Stimulated activated CD4-positive, alpha-beta T cell treated with anti-CD3 and anti-CD28 coated beads, Interleukin-2, amount 100 ng/mL, for 24 hours (primary cell): ENCODE data around the gene TRIO.

ENCODE experiments used
- DNase-seq, 2 donors: peaks; one replicate each; pipeline ENCODE4 v3.0.0-alpha.2; 2020

TRIO gene

GRCh38 chr5:14445576-14446290 lies 302.6 kb downstream of the TRIO start:
- no peak for DNase-seq

GRCh38 chr5:14447958-14448911 lies 305.1 kb downstream of the TRIO start:
- DNase-seq: no peak

GRCh38 chr5:14449052-14449661 lies 306.0 kb downstream of the TRIO start:
- no peak for DNase-seq

DNA sequence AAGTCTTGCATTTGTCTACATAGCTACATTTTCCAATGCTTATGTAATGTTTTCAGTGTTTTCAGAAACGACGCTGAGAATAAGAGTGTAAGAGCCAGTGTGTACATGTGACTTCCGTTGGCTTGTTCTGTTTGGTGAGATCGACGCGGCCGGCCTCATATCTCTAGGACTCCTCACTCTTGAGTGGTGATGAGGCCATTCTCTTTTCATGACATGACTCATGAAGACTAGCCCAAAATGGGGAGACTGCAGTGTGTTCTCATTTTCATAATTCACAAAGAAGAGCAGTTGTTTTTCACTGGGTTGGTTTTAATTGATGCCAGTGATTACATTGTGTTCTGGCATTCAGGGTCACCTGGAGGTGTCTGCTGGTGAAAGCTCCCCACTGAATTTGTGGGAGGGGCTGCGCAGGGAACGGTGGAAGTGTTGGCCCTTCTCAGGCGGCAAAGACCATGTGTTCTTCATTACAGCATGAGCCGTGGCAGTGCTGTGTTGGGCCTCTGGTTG lies 306.9 kb downstream of the TRIO start:
- DNase-seq: no peak

DNA sequence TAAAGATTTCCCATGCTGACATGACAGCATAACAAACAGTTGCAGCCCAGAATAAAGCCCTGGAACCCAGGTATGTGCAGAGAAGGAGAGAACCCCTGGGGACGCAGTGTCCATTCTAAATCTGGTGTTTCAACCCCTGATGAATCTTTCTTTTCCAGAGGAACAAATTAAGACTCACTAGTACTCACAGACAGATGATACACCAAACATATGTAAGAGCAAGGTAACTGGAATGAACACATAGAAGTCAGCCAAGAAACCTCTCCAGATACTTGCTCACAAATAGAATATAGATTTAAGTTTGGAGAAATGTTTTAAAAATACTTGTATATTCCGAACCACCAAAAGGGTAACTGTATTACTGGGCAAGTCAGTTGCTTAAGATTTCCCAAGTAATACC lies 307.6 kb downstream of the TRIO start:
- no peak for DNase-seq

- DNase-seq: no peak
Measured at GRCh38 chr5:14451871-14452270, 308.7 kb downstream of the TRIO start.

GRCh38 chr5:14452685-14453454 lies 309.7 kb downstream of the TRIO start:
- DNase-seq: no peak

DNA sequence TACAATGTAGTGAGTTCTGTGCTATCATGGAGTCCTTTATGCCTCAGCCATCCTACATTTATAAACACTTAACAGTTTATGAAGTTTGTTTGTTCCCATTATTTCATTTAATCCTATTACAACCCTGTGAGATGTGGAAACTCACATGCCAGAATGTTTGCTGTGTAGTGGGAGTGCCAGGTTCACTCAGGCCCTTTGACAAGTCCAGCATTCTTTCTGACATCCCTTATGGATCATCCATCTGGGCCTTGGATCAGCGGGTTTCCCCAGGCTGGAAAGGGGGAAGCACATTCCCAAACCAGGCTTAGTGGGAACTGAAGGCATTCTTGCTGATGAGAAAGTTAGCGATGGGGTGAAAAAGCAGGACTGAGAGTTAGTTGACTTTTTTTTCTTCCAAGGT lies 310.3 kb downstream of the TRIO start:
- no peak for DNase-seq

- DNase-seq: no peak
Measured at GRCh38 chr5:14455814-14456321, 312.7 kb downstream of the TRIO start.

DNA sequence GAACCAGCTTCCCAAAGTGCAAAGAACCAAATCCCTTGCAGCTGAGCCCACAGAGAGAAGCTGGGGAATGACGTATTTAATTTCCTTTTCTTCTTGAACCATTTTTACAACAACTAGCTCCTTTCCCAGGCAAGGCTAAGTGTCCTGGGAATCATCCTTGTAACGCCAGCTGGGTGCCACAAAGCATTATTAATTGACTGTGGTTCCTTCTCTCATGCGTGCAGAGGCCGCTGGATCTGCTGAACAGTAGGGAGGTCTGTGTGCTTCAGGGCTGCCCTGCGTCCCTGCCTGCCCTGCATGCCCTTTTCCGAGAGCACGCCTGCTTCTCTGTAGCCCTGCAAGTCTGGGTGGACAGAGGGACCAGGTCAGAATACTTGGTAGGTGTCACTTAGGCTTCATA lies 314.3 kb downstream of the TRIO start:
- DNase-seq: no peak

- no peak for DNase-seq
Measured at GRCh38 chr5:14458414-14458813, 315.3 kb downstream of the TRIO start.

DNA sequence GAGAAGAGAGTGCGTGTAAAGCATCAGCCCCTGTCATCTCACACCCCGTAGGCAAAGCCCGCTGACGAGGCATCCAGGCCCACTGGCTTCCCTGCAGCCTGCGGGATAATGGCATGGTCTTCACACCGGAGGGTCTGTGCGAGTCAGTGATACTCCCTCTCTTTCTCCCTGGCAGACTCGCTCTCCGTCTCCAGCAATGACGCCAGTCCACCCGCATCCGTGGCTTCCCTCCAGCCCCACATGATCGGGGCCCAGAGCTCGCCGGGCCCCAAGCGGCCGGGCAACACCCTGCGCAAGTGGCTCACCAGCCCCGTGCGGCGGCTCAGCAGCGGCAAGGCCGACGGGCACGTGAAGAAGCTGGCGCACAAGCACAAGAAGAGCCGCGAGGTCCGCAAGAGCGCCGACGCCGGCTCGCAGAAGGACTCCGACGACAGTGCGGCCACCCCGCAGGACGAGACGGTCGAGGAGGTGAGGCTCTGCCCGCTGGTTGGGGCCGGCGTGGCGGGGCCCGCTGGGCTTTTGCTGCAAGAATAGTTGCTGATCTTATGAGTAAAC lies 317.8 kb downstream of the TRIO start:
- DNase-seq: no peak

GRCh38 chr5:14462681-14463080 lies 319.5 kb downstream of the TRIO start:
- no peak for DNase-seq

DNA sequence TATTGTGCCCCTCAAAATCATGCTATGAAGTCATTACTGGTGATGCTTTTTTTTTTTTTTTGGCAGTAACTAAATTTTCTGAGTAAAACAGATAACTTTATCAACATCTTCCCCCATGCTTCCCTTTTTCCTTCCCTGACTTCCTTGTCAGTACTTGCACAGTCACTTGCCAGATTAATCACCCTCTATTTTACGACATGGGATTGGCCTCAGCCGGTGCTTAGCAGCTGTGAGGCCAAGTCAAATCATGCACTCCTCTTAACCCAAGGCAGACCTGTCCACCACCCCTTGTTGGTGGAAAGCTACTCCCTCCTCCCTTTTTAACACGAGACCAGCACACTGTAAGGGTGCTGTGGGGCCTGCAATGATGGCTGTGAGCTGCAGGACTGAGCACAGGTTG lies 320.5 kb downstream of the TRIO start:
- no peak for DNase-seq

DNA sequence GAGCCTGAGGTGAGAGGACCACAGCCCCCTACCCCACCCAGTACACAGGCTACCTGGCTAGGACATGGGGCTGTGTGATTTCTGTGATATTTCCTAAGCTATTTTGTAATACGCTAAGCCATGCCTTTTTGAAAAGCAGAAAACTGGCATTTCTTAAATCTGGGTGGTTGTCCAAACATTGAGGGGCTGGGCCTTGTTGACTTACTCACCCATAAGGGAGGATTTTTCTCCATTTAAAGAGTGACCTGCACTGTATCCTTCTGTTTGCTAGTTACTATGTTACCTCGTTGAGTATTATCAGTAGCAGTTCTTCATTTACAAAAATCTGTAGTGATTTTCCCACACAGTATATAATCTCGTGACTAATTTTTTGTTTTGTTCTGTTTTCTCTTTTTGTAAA lies 321.0 kb downstream of the TRIO start:
- DNase-seq: no peak

DNA sequence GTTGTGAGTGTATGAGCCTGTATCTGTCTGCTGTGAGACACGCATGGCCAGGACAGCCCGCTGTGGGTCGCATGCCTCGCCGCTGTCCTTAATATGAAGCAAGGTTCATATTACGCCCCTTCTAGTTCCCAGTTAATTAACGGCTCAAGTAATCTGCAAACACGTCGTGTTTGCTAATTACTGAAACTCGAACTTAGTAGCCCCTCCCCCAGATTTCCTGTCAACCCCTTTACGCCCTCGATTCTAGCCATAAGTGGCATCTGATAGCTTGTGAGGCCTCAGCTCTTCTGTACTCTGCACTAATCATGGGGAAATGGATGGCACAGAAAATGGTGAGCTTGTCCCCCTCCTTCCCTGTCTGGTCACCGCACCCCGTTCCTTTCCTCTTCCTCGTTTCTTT lies 321.5 kb downstream of the TRIO start:
- DNase-seq: no peak

GRCh38 chr5:14465116-14465515 lies 322.0 kb downstream of the TRIO start:
- no peak for DNase-seq

DNA sequence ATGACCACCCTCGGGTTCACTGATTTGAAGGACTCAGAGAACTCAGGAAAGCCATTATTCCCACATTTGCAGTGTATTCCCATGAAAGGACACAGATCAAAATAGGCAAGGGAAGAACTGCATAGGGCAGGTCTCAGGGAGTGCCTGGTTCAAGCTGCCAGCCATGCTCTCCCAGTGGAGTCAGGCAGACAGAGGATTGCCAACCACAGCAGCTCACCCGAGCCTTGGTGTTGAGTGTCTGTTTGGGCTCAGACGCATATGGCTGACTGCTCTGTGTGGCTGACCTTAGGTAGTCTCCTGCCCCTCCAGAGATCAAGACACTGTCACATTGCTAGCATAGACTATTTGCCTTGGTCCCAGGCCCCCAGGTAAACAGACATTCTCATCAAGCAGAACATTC lies 322.6 kb downstream of the TRIO start:
- no peak for DNase-seq

DNA sequence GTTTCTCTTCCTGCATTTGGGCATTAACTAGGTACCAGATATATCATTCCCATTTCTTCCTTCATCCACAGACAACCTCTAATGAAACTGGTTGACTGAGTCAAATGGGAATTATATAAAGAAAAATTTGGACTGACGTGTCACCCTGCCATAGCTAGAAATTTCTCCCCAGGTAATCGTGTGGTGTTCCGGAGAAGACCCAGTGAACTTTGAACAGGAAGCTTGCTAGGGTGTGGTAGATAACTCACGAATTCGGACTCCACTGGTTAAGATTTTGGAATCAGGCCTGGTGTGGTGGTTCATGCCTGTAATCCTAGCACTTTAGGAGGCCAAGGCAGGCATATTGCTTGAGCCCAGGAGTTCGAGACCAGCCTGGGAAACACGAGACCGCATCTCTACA lies 324.1 kb downstream of the TRIO start:
- no peak for DNase-seq

- DNase-seq: no peak
Measured at GRCh38 chr5:14467886-14468285, 324.7 kb downstream of the TRIO start.

DNA sequence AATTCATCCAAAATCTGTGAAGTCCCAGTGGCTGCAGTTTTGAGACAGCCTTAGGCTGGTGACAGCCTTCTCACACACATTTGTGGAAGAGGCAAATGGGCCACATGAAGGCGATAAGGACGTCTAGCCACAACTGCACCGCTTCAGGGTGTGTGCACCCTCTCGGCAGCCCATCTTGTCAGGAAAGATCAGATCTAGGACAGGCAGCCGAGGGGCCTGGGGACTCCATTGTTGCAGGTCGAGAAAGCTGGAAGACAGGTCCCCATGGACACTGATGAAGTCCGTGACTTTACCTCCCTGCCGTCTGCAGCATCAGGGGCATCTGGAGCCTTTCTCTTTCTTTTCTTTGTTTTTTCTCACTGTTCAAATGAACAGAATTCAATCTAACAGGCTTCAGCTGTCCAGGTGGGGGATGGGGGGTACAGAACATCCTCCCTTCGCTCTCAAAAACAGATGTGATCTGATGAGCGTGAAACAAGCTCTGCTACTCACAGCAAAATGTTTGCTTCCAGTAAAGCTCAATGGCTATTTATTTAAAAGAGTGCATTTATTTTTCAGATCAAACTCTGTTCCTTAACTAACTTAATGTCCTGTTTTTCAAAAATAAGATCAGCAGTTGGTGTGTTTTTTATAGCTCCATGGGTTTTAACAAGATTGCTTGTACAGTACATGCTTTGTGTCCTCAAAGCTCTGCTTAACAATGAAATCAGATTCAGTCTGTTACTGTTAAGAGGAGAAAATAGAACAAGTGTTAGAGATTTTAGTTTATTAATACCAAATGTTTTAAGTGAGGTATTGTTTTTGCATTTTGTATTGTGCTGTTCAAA lies 326.6 kb downstream of the TRIO start:
- DNase-seq: no peak
